Subcutaneous abdominal adipose tissue (tissue), 5 donors: ENCODE data around the gene TRAPPC3.

Source experiments
- H3K27ac ChIP-seq: one replicate; pipeline ENCODE4 v1.7.0; 2013; ENCODE audit warnings: low read depth, mild to moderate bottlenecking, inconsistent platforms, low read length, moderate library complexity
- H3K27me3 ChIP-seq, 5 donors: one replicate each; pipeline ENCODE4 v1.7.0; 2013; ENCODE audit warnings: low read length in 5 of 5, inconsistent platforms in 1 of 5; ENCODE audit not compliant: control insufficient read depth in 5 of 5, insufficient read depth in 4 of 5
- H3K36me3 ChIP-seq, 5 donors: one replicate each; pipeline ENCODE4 v1.7.0; 2013; ENCODE audit warnings: low read length in 5 of 5; ENCODE audit not compliant: control insufficient read depth in 5 of 5, insufficient read depth in 5 of 5
- H3K4me1 ChIP-seq, 5 donors: one replicate each; pipeline ENCODE4 v1.7.0; 2013; ENCODE audit warnings: low read length in 5 of 5, mild to moderate bottlenecking in 3 of 5, moderate library complexity in 1 of 5; ENCODE audit not compliant: control insufficient read depth in 5 of 5, insufficient read depth in 5 of 5
- H3K4me3 ChIP-seq, 5 donors: one replicate each; pipeline ENCODE4 v1.7.0; 2013; ENCODE audit warnings: low read length in 5 of 5, low read depth in 1 of 5
- H3K9ac ChIP-seq, 5 donors: one replicate each; pipeline ENCODE4 v1.7.0; 2013; ENCODE audit warnings: low read length in 5 of 5, mild to moderate bottlenecking in 4 of 5, moderate library complexity in 3 of 5
- H3K9me3 ChIP-seq, 5 donors: one replicate each; pipeline ENCODE4 v1.7.0; 2013; ENCODE audit warnings: low read length in 5 of 5; ENCODE audit not compliant: control insufficient read depth in 5 of 5
- donor health status: healthy.
- donor health status: healthy.
- donor health status: healthy.
- donor health status: healthy.
- donor health status: healthy.

TRAPPC3 gene

GRCh38 chr1:36126797-36127500 lies 22.3 kb downstream of the TRAPPC3 start:
- no peak overlapping the region for H3K9ac ChIP-seq
- peaks cover 3 to 20% (median 7%) of the 10 kb centered on the region in 5 donors for H3K27me3 ChIP-seq
- peaks cover 0 to 32% (median 14%) of the 10 kb centered on the region in 5 donors for H3K4me1 ChIP-seq
- H3K4me3 ChIP-seq, result no peak overlapping the region
- H3K27ac ChIP-seq, result no peak overlapping the region
- no peaks in the 10 kb centered on the region for H3K36me3 ChIP-seq
- H3K9me3 ChIP-seq, result no peaks in the 10 kb centered on the region

GRCh38 chr1:36126005-36126716 lies 23.1 kb downstream of the TRAPPC3 start:
- Histone ChIP-seq H3K27me3 (peaks cover 3 to 20% (median 7%) of the 10 kb centered on the region in 5 donors), H3K36me3 (no peaks in the 10 kb centered on the region), H3K9ac (no peak overlapping the region), H3K27ac (no peak overlapping the region), H3K4me3 (peak overlapping the region in 1 of 5 donors; percentile 61), H3K4me1 (peaks cover 0 to 32% (median 14%) of the 10 kb centered on the region in 5 donors), H3K9me3 (no peaks in the 10 kb centered on the region)

- no peak within 1 kb of the TSS for H3K27ac ChIP-seq
These were observed 23.9 kb downstream of the TRAPPC3 start, which contains the start of gene COL8A2 for GRCh38 chr1:36125129-36125991. Gene COL8A2, minus strand, starts transcription at chr1:36125222. Its CDS starts 24,980 bp downstream, at chr1:36100242.

GRCh38 chr1:36124404-36125128 lies 24.7 kb downstream of the TRAPPC3 start:
- H3K9ac ChIP-seq, result no peak overlapping the region
- H3K27me3 ChIP-seq, result peaks cover 3 to 20% (median 7%) of the 10 kb centered on the region in 5 donors
- peak overlapping the region in 1 of 5 donors; percentile 18 for H3K4me3 ChIP-seq
- peaks cover 0 to 33% (median 14%) of the 10 kb centered on the region in 5 donors for H3K4me1 ChIP-seq
- no peak overlapping the region for H3K27ac ChIP-seq
- no peaks in the 10 kb centered on the region for H3K36me3 ChIP-seq
- H3K9me3 ChIP-seq, result no peaks in the 10 kb centered on the region

More at GRCh38 chr1:36125129-36125991, 23.9 kb downstream of the TRAPPC3 start, which contains the start of gene COL8A2:
- H3K9ac ChIP-seq, result peak within 1 kb of the TSS in 3 of 5 donors; percentile 19 to 25 (median 20)
- no peaks in the 10 kb centered on the region for H3K36me3 ChIP-seq
- H3K9me3 ChIP-seq, result no peaks in the 10 kb centered on the region
- peaks cover 3 to 20% (median 7%) of the 10 kb centered on the region in 5 donors for H3K27me3 ChIP-seq
- H3K4me1 ChIP-seq, result peaks cover 0 to 32% (median 14%) of the 10 kb centered on the region in 5 donors
- H3K4me3 ChIP-seq, result peak within 1 kb of the TSS in 4 of 5 donors; percentile 46 to 61 (median 50)

GRCh38 chr1:36123356-36123755 lies 25.9 kb downstream of the TRAPPC3 start:
- H3K4me1 ChIP-seq, result peaks cover 0 to 37% (median 14%) of the 10 kb centered on the region in 5 donors

GRCh38 chr1:36122062-36123030 lies 26.9 kb downstream of the TRAPPC3 start:
- Histone ChIP-seq H3K9ac (no peak overlapping the region), H3K9me3 (no peaks in the 10 kb centered on the region), H3K27me3 (peaks cover 3 to 27% (median 7%) of the 10 kb centered on the region in 5 donors), H3K4me3 (no peak overlapping the region), H3K4me1 (peaks cover 0 to 37% (median 14%) of the 10 kb centered on the region in 5 donors), H3K36me3 (no peaks in the 10 kb centered on the region), H3K27ac (no peak overlapping the region)

More at GRCh38 chr1:36123356-36123755, 25.9 kb downstream of the TRAPPC3 start:
- no peak overlapping the region for H3K27ac ChIP-seq
- H3K36me3 ChIP-seq, result no peaks in the 10 kb centered on the region
- peak overlapping the region in 2 of 5 donors; percentile 4 to 24 for H3K4me3 ChIP-seq
- peak overlapping the region in 2 of 5 donors; percentile 25 to 64 for H3K9ac ChIP-seq
- H3K9me3 ChIP-seq, result no peaks in the 10 kb centered on the region
- H3K27me3 ChIP-seq, result peaks cover 3 to 24% (median 7%) of the 10 kb centered on the region in 5 donors

GRCh38 chr1:36119456-36119855 lies 29.8 kb downstream of the TRAPPC3 start:
- Histone ChIP-seq H3K27ac (no peak overlapping the region), H3K27me3 (peaks cover 0 to 12% (median 1%) of the 10 kb centered on the region in 5 donors), H3K36me3 (no peaks in the 10 kb centered on the region), H3K4me1 (peaks cover 0 to 40% (median 19%) of the 10 kb centered on the region in 5 donors), H3K4me3 (no peak overlapping the region), H3K9me3 (no peaks in the 10 kb centered on the region), H3K9ac (no peak overlapping the region)

GRCh38 chr1:36118447-36119204 lies 30.7 kb downstream of the TRAPPC3 start:
- Histone ChIP-seq H3K4me3 (no peak overlapping the region), H3K27me3 (peaks cover 0 to 7% (median under 1%) of the 10 kb centered on the region in 5 donors), H3K36me3 (no peaks in the 10 kb centered on the region), H3K9me3 (no peaks in the 10 kb centered on the region), H3K9ac (no peak overlapping the region), H3K4me1 (peaks cover 0 to 32% (median 13%) of the 10 kb centered on the region in 5 donors), H3K27ac (no peak overlapping the region)
